ENCODE data around the gene ENO4.

Gene ENO4

GRCh38 chr10:116909307-116909706 lies 60.0 kb downstream of the ENO4 start:
- no peaks in the 10 kb centered on the region for H3K36me3 ChIP-seq (replicated peaks)
- in situ Hi-C loops (cut with HindIII; ENCODE audit: low pct_ligation_motif_present, low sequenced_read_pairs), result no loop called here
- DNase-seq, result no peak

GRCh38 chr10:116910910-116911309 lies 61.6 kb downstream of the ENO4 start:
- TF ChIP-seq, protein P1, sequence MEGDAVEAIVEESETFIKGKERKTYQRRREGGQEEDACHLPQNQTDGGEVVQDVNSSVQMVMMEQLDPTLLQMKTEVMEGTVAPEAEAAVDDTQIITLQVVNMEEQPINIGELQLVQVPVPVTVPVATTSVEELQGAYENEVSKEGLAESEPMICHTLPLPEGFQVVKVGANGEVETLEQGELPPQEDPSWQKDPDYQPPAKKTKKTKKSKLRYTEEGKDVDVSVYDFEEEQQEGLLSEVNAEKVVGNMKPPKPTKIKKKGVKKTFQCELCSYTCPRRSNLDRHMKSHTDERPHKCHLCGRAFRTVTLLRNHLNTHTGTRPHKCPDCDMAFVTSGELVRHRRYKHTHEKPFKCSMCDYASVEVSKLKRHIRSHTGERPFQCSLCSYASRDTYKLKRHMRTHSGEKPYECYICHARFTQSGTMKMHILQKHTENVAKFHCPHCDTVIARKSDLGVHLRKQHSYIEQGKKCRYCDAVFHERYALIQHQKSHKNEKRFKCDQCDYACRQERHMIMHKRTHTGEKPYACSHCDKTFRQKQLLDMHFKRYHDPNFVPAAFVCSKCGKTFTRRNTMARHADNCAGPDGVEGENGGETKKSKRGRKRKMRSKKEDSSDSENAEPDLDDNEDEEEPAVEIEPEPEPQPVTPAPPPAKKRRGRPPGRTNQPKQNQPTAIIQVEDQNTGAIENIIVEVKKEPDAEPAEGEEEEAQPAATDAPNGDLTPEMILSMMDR (IDR thresholded peaks at IDR 0.05; ENCODE audit: low read depth, low read length, missing control alignments), result no peak
- Histone ChIP-seq H3K4me3 (ENCODE audit: low read depth, low read length) (no peak overlapping the region), H3K27me3 (replicated peaks) (no peaks in the 10 kb centered on the region), H3K27ac (no peak overlapping the region), H3K36me3 (replicated peaks) (no peaks in the 10 kb centered on the region)
- DNase-seq, result no peak
- in situ Hi-C loops (cut with HindIII; ENCODE audit: low pct_ligation_motif_present, low sequenced_read_pairs), result no loop called here

More at GRCh38 chr10:116909307-116909706, 60.0 kb downstream of the ENO4 start:
- TF ChIP-seq, protein P1 (IDR thresholded peaks at IDR 0.05; ENCODE audit: low read depth, low read length, missing control alignments), result no peak
- no peak overlapping the region for H3K4me3 ChIP-seq (ENCODE audit: low read depth, low read length)
- H3K27ac ChIP-seq, result no peak overlapping the region
- H3K27me3 ChIP-seq (replicated peaks), result no peaks in the 10 kb centered on the region

DNA sequence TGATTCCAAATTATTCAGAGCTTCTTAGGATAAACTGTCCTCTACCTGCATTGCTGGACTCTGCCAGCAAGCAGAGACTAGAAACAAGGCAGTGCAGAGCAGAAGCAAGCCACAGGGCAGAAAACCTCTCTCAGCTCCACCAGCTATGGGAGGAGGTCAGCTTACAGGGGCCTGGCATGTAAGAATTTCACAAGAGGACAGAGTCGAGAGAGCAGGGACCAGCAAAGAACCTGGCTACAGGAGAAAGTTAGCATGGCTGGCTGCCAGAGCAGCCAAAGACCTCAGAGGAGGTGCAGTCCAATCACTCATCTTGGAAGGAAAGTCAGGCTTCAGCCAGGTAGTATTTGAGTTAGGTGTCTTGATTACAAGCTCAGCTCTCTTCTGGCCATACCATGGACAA lies 62.9 kb downstream of the ENO4 start:
- in situ Hi-C loops (cut with HindIII; ENCODE audit: low pct_ligation_motif_present, low sequenced_read_pairs), result no loop called here
- TF ChIP-seq, protein P1 (IDR thresholded peaks at IDR 0.05; ENCODE audit: low read depth, low read length, missing control alignments), result no peak
- no peak for DNase-seq
- Histone ChIP-seq H3K36me3 (replicated peaks) (no peaks in the 10 kb centered on the region), H3K27ac (no peak overlapping the region), H3K27me3 (replicated peaks) (no peaks in the 10 kb centered on the region), H3K4me3 (ENCODE audit: low read depth, low read length) (no peak overlapping the region)

DNA sequence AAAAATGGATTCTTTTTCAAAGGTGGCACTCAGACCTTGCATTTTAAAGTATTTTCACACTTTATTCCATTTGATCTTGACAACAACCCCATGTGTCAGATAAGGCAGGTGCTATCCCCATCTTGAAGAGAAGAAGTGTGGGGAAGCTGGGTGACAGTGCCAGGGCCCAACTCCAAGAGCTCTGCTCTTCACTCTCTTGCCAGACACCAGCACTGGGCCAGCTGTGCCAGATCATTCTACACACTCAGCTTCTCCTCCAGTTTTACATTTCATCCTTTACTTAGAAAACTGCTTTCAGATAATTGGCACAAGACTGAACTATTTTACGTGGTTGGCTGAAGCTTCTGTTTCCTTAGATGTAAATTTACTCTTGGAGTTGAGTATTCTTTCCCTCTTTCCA lies 64.4 kb downstream of the ENO4 start:
- TF ChIP-seq, protein P1 (IDR thresholded peaks at IDR 0.05; ENCODE audit: low read depth, low read length, missing control alignments), result no peak
- Histone ChIP-seq H3K4me3 (ENCODE audit: low read depth, low read length) (no peak overlapping the region), H3K27me3 (replicated peaks) (no peaks in the 10 kb centered on the region), H3K36me3 (replicated peaks) (no peaks in the 10 kb centered on the region), H3K27ac (no peak overlapping the region)
- in situ Hi-C loops (cut with HindIII; ENCODE audit: low pct_ligation_motif_present, low sequenced_read_pairs), result no loop called here
- DNase-seq, result no peak

GRCh38 chr10:116915340-116915739 lies 66.0 kb downstream of the ENO4 start:
- H3K27ac ChIP-seq, result no peak overlapping the region
- no peak overlapping the region for H3K4me3 ChIP-seq (ENCODE audit: low read depth, low read length)
- DNase-seq, result no peak
- no peaks in the 10 kb centered on the region for H3K27me3 ChIP-seq (replicated peaks)
- H3K36me3 ChIP-seq (replicated peaks), result no peaks in the 10 kb centered on the region
- TF ChIP-seq, protein P1 (IDR thresholded peaks at IDR 0.05; ENCODE audit: low read depth, low read length, missing control alignments), result no peak
- in situ Hi-C loops (cut with HindIII; ENCODE audit: low pct_ligation_motif_present, low sequenced_read_pairs), result no loop called here

DNA sequence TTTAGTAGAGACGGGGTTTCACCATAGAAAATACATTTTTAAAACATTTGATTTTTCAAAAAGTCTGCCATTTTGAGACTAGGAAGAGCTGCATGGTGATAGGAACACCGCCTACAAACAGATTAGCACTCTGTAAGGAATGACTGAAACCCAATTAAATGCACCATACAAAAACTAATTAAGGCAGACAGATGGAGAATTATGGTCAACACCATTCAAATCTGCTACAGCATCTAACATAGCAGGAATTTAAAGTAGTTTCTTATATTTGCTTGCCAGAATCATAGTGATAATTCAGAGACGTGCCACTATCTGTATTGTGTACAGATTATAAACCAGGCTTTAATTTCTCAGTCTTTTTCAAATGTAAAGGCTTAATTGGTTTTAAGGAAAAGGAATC lies 68.2 kb downstream of the ENO4 start:
- Histone ChIP-seq H3K27ac (no peak overlapping the region), H3K4me3 (ENCODE audit: low read depth, low read length) (no peak overlapping the region), H3K36me3 (replicated peaks) (no peaks in the 10 kb centered on the region), H3K27me3 (replicated peaks) (no peaks in the 10 kb centered on the region)
- in situ Hi-C loops (cut with HindIII; ENCODE audit: low pct_ligation_motif_present, low sequenced_read_pairs), result no loop called here
- no peak for DNase-seq
- TF ChIP-seq, protein P1 (IDR thresholded peaks at IDR 0.05; ENCODE audit: low read depth, low read length, missing control alignments), result no peak

All from brain microvascular endothelial cell (primary cell).